Mononuclear cell (primary cell): Measurements from ENCODE around the gene NPAS3. TPM values are rescaled to one million over a fixed set of nuclear protein-coding genes. Genes with fewer than 3 reads are reported as not detected.

Experiments
- H3K27me3 ChIP-seq: 2 replicates; pipeline ENCODE4 v1.6.0; 2011; ENCODE audit warnings: low read length, control low read depth; ENCODE audit not compliant: insufficient read depth
- H3K4me1 ChIP-seq: 2 replicates; pipeline ENCODE4 v1.5.1; 2011; ENCODE audit warnings: mild to moderate bottlenecking, low read length, control low read depth; ENCODE audit not compliant: insufficient read depth
- H3K4me3 ChIP-seq: 2 replicates; pipeline ENCODE4 v1.5.1; 2011; ENCODE audit warnings: mild to moderate bottlenecking, low read length, moderate library complexity
- H3K9me3 ChIP-seq: 2 replicates; pipeline ENCODE4 v1.5.1; 2011; ENCODE audit warnings: low read depth, mild to moderate bottlenecking, control low read depth, low read length
- total RNA-seq: library from RNA; depleted of rRNA; stranded (reverse); fragments of >200 nt; gene quantifications from one replicate; pipeline ENCODE4 v1.2.3, GENCODE V29; 2012

Gene NPAS3
- total RNA-seq = not detected

- Histone ChIP-seq H3K4me1 (peaks cover 5% of the 10 kb centered on the region), H3K4me3 (no peak within 1 kb of the TSS), H3K27me3 (peaks cover 74% of the 10 kb centered on the region), H3K9me3 (no peaks in the 10 kb centered on the region)
These were observed at the start of gene NPAS3 for GRCh38 chr14:32938719-32939253. Gene NPAS3, plus strand, starts transcription at chr14:32938879.

- Histone ChIP-seq H3K4me1 (no peaks in the 10 kb centered on the region), H3K4me3 (peak overlapping the region; percentile 17), H3K9me3 (no peaks in the 10 kb centered on the region), H3K27me3 (no peaks in the 10 kb centered on the region)
These were observed 41.5 kb upstream of the NPAS3 start for GRCh38 chr14:32896979-32897697.

- Histone ChIP-seq H3K27me3 (no peaks in the 10 kb centered on the region), H3K4me3 (peak overlapping the region; percentile 17), H3K4me1 (no peaks in the 10 kb centered on the region), H3K9me3 (no peaks in the 10 kb centered on the region)
These were observed 41.0 kb upstream of the NPAS3 start for GRCh38 chr14:32897698-32898064.

GRCh38 chr14:32898876-32899275 is 39.8 kb upstream of the NPAS3 start:
- no peaks in the 10 kb centered on the region for H3K9me3 ChIP-seq
- no peaks in the 10 kb centered on the region for H3K4me1 ChIP-seq
- H3K27me3 ChIP-seq = no peaks in the 10 kb centered on the region
- no peak overlapping the region for H3K4me3 ChIP-seq

GRCh38 chr14:32900547-32900946 is 38.1 kb upstream of the NPAS3 start:
- Histone ChIP-seq H3K27me3 (no peaks in the 10 kb centered on the region), H3K4me1 (no peaks in the 10 kb centered on the region), H3K9me3 (no peaks in the 10 kb centered on the region), H3K4me3 (no peak overlapping the region)

GRCh38 chr14:32905013-32905412 is 33.7 kb upstream of the NPAS3 start:
- Histone ChIP-seq H3K4me3 (no peak overlapping the region), H3K27me3 (no peaks in the 10 kb centered on the region), H3K9me3 (no peaks in the 10 kb centered on the region)

GRCh38 chr14:32906672-32907071 is 32.0 kb upstream of the NPAS3 start:
- H3K4me3 ChIP-seq = no peak overlapping the region
- no peaks in the 10 kb centered on the region for H3K4me1 ChIP-seq
- H3K27me3 ChIP-seq = no peaks in the 10 kb centered on the region
- H3K9me3 ChIP-seq = no peaks in the 10 kb centered on the region

More at GRCh38 chr14:32905013-32905412, 33.7 kb upstream of the NPAS3 start:
- H3K4me1 ChIP-seq = no peaks in the 10 kb centered on the region

GRCh38 chr14:32908196-32909084 is 30.2 kb upstream of the NPAS3 start:
- Histone ChIP-seq H3K27me3 (no peaks in the 10 kb centered on the region), H3K4me3 (no peak overlapping the region), H3K9me3 (no peaks in the 10 kb centered on the region), H3K4me1 (no peaks in the 10 kb centered on the region)

GRCh38 chr14:32913725-32914124 is 25.0 kb upstream of the NPAS3 start:
- no peaks in the 10 kb centered on the region for H3K4me1 ChIP-seq
- H3K9me3 ChIP-seq = no peaks in the 10 kb centered on the region
- no peaks in the 10 kb centered on the region for H3K27me3 ChIP-seq
- no peak overlapping the region for H3K4me3 ChIP-seq

GRCh38 chr14:32914391-32914790 is 24.3 kb upstream of the NPAS3 start:
- Histone ChIP-seq H3K4me3 (no peak overlapping the region), H3K27me3 (no peaks in the 10 kb centered on the region), H3K4me1 (no peaks in the 10 kb centered on the region), H3K9me3 (no peaks in the 10 kb centered on the region)

GRCh38 chr14:32920696-32921276 is 17.9 kb upstream of the NPAS3 start:
- no peaks in the 10 kb centered on the region for H3K9me3 ChIP-seq
- H3K4me3 ChIP-seq = no peak overlapping the region
- no peaks in the 10 kb centered on the region for H3K27me3 ChIP-seq
- H3K4me1 ChIP-seq = no peaks in the 10 kb centered on the region

GRCh38 chr14:32925439-32925838 is 13.2 kb upstream of the NPAS3 start:
- Histone ChIP-seq H3K9me3 (no peaks in the 10 kb centered on the region), H3K4me3 (no peak overlapping the region), H3K27me3 (peaks cover 2% of the 10 kb centered on the region), H3K4me1 (no peaks in the 10 kb centered on the region)

- Histone ChIP-seq H3K27me3 (peaks cover 65% of the 10 kb centered on the region), H3K4me3 (no peak overlapping the region), H3K9me3 (no peaks in the 10 kb centered on the region), H3K4me1 (no peaks in the 10 kb centered on the region)
These were observed 6.3 kb upstream of the NPAS3 start for GRCh38 chr14:32932302-32932913.

- Histone ChIP-seq H3K4me3 (no peak overlapping the region), H3K4me1 (no peaks in the 10 kb centered on the region), H3K27me3 (peaks cover 72% of the 10 kb centered on the region), H3K9me3 (no peaks in the 10 kb centered on the region)
These were observed 5.6 kb upstream of the NPAS3 start for GRCh38 chr14:32932914-32933628.
